NCI-H146 treated with DMSO at 0.1 percent for 48 hours (cell line): ENCODE data around the gene DPCD.

Source experiments
- DNase-seq: peaks from one replicate; lab custom pipeline; 2025; ENCODE audit not compliant: unreplicated experiment; lab: John Stamatoyannopoulos, UW

The DPCD gene

DNA sequence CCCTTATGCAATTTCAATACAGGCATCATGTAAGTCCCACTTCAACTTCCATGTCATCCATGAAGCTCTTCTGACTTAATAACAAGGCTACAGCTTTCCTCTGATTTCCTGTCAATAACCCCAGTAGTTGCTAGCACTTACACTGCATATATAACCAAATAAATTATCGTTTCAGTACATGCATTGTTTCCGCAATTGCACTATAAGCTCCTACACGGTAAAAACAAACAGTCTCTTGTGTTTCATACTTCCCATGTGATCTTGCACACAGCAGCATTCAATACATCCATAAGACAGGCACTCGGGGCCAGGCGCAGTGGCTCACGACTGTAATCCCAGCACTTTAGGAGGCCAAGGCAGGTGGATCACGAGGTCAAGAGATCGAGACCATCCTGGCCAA lies 65.4 kb downstream of the DPCD start:
- no peak for DNase-seq

DNA sequence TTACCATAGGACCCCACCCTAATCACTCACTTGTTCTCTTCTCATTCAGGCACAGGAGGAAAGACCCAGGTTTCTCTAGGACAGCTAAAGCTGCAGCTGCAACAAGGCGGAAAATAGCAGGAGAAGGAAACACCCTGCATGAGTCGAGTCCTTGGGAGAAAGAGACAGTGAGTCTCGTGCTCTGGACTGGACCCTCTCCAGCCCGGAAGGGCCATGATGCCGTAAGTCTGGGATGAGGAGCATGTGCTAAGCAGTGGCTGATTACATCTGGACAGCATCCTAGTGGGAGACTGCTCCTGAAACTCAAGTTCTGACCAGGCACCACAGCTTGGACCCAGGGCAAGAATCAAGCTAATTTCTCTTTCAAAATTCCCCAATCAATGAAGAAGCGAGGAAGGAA lies 67.4 kb downstream of the DPCD start:
- DNase-seq: no peak

DNA sequence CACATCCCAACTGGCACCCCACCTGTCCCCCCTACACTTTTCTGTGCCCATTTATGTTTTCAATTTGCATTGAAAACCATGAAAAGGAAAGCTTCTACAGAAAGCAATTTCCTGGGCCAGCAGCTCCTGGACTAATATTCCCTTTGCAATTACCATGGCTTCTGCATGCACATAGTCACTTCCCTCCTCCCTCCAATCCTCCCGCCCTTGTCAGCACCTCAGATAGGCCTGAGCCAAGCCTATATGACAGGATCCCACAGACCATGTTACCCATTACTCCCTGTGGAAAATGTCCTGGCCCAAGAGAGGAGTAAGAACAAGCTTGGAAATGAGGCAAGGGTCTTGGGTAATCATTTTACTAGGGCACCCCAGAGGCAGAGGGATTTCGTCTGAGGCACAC lies 68.8 kb downstream of the DPCD start:
- DNase-seq: no peak

DNA sequence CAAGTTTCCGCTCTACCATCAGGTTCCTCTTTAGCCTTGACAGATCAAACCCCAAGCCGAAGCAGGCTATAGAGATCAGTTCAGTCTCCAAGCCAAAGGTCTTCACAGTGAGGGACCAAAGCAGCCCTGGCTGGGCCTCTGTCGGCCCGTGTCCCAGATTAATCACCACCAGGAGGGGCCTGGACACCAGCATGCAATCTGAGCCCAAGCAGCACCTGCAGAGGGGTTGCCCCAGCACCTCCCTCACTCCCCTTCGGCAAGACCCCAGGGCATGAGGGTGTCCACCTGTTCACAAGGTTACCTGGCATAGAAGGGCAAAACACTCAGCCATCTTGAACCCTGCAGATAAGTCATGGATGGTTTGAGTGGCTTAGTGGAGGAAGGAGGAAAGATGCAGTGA lies 70.9 kb downstream of the DPCD start:
- DNase-seq: no peak
